Parathyroid adenoma (tissue), 2 donors: ENCODE data around the gene LEMD3.

Source experiments
- H2AFZ ChIP-seq: fragments of 300-600 bp; sonication (generic); one replicate; pipeline ENCODE4 v1.7.0; 2017; ENCODE audit warnings: antibody characterized with exemption, mild to moderate bottlenecking
- H3K27ac ChIP-seq: fragments of 300-600 bp; sonication (generic); one replicate; pipeline ENCODE4 v1.7.0; 2017
- H3K27me3 ChIP-seq: fragments of 300-600 bp; sonication (generic); one replicate; pipeline ENCODE4 v1.7.0; 2017; ENCODE audit warnings: low read length; ENCODE audit not compliant: control insufficient read depth, insufficient read depth
- H3K36me3 ChIP-seq: fragments of 300-600 bp; sonication (generic); one replicate; pipeline ENCODE4 v1.7.0; 2017; ENCODE audit warnings: low read length; ENCODE audit not compliant: control insufficient read depth, insufficient read depth
- H3K4me1 ChIP-seq: fragments of 300-600 bp; sonication (generic); one replicate; pipeline ENCODE4 v1.7.0; 2017; ENCODE audit warnings: control low read depth
- H3K4me2 ChIP-seq: fragments of 300-600 bp; sonication (generic); one replicate; pipeline ENCODE4 v1.7.0; 2017; ENCODE audit warnings: low read length
- H3K4me3 ChIP-seq: fragments of 300-600 bp; sonication (generic); one replicate; pipeline ENCODE4 v1.7.0; 2017; ENCODE audit warnings: low read depth, low read length
- H3K79me2 ChIP-seq: fragments of 300-600 bp; sonication (generic); one replicate; pipeline ENCODE4 v1.7.0; 2017; ENCODE audit warnings: control low read depth
- H3K9ac ChIP-seq: fragments of 300-600 bp; sonication (generic); one replicate; pipeline ENCODE4 v1.7.0; 2017; ENCODE audit warnings: mild to moderate bottlenecking
- H3K9me3 ChIP-seq: fragments of 300-600 bp; sonication (generic); one replicate; pipeline ENCODE4 v1.7.0; 2017; ENCODE audit warnings: low read length; ENCODE audit not compliant: control insufficient read depth
- TF ChIP-seq, protein P1 (sequence below): fragments of 300-600 bp; sonication (generic); IDR thresholded peaks from one replicate; pipeline ENCODE4 v1.7.0; 2017; ENCODE audit warnings: antibody characterized with exemption, mild to moderate bottlenecking
- donor health status: primary hyperparathyroidism.

LEMD3 gene

DNA sequence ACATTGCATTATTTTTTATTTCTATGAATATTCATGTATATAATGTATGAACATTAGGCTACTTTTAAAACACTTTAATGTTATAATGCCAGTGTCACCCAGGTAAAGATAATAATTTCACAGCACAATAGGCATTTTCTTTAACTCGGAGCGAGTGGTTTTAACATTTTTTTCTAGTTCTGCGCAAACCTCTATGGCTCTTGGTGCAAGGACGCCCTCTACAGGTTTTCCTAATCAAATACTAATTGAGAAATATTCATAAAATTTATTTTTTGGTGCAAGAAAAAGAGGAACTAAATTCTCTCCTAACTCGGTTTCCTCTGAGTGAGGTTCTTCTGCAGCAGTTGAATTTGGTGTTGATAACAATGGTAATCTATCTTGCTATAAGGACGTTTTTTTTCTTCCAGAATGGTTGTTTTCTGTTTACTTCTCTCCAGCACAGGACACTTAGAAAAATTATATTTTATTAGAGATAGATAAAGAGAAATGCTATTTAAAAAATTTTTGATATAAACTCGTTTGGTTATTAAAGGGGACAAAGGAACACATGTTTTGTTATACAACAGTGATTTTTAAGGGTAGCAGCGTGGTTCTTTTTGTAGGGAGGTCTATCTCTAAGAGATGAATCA is 45.8 kb upstream of the LEMD3 start:
- H2AFZ ChIP-seq: no peak overlapping the region
- no peak overlapping the region for H3K27ac ChIP-seq
- TF ChIP-seq, protein P1, sequence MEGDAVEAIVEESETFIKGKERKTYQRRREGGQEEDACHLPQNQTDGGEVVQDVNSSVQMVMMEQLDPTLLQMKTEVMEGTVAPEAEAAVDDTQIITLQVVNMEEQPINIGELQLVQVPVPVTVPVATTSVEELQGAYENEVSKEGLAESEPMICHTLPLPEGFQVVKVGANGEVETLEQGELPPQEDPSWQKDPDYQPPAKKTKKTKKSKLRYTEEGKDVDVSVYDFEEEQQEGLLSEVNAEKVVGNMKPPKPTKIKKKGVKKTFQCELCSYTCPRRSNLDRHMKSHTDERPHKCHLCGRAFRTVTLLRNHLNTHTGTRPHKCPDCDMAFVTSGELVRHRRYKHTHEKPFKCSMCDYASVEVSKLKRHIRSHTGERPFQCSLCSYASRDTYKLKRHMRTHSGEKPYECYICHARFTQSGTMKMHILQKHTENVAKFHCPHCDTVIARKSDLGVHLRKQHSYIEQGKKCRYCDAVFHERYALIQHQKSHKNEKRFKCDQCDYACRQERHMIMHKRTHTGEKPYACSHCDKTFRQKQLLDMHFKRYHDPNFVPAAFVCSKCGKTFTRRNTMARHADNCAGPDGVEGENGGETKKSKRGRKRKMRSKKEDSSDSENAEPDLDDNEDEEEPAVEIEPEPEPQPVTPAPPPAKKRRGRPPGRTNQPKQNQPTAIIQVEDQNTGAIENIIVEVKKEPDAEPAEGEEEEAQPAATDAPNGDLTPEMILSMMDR: peak; percentile 39
- no peaks in the 10 kb centered on the region for H3K4me1 ChIP-seq
- H3K36me3 ChIP-seq: no peaks in the 10 kb centered on the region
- H3K9me3 ChIP-seq: no peaks in the 10 kb centered on the region
- no peaks in the 10 kb centered on the region for H3K79me2 ChIP-seq
- H3K4me3 ChIP-seq: no peak overlapping the region
- no peak overlapping the region for H3K9ac ChIP-seq
- no peak overlapping the region for H3K4me2 ChIP-seq
- H3K27me3 ChIP-seq: peaks cover 15% of the 10 kb centered on the region

DNA sequence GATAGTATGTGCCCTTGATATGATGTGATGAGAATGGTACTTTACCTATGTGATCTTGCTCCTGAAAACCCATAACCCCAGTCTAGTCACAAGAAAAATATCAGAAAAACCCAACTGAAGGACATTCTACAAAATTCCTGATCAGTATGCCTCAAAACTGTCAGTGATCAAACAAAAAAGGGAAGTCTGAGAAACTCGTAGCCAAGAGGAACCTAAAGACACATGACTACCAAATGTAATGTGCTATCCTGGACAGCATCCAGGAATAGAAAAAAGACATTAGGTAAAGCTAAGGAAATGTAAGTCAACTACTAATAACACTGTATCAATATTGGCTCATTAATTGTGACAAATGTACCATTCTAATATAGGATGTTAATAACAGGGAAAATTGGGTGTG is 44.1 kb upstream of the LEMD3 start:
- H3K36me3 ChIP-seq: no peaks in the 10 kb centered on the region
- H2AFZ ChIP-seq: no peak overlapping the region
- no peaks in the 10 kb centered on the region for H3K79me2 ChIP-seq
- H3K27ac ChIP-seq: no peak overlapping the region
- H3K4me1 ChIP-seq: no peaks in the 10 kb centered on the region
- TF ChIP-seq, protein P1: no peak
- H3K4me3 ChIP-seq: no peak overlapping the region
- no peaks in the 10 kb centered on the region for H3K9me3 ChIP-seq
- H3K4me2 ChIP-seq: no peak overlapping the region
- peaks cover 3% of the 10 kb centered on the region for H3K27me3 ChIP-seq
- no peak overlapping the region for H3K9ac ChIP-seq

DNA sequence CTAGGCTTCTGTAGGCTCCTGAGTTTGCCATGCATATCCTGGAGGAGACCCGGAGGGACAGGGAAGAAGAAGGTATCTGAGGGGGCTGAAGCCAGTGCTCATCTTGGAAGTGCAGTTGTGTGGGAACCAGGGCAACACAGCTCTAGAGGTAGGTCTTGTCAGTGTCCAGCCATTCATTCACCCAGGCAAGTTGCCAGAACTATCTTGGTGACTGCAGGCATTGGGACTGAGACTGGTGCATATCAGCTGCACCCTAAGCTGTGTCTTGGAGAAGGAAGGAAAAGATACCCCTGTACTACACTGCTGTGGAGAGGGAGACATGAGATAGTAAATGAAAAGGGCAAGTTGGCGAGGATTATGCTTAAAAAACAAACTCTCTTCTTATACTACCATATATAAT is 43.4 kb upstream of the LEMD3 start:
- H3K27me3 ChIP-seq: no peaks in the 10 kb centered on the region

DNA sequence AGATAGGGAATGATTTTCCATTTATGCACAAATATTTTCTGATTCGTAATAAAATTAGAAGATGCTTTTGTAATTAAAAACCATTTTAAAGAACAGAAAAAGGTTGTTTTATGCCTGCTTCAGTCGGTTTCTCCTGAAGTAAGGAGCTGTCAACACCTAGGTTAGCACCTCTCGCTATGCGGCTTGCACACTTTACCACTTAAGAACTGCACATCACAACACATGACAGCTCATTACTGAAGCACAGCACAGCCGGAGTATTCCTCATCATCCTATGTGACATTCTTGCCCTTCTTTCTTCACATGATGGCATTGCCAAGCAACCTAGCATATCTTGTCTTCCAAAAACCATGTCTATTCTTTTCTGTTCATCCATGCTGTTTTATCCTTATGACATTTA is 42.9 kb upstream of the LEMD3 start:
- no peaks in the 10 kb centered on the region for H3K36me3 ChIP-seq
- H3K27ac ChIP-seq: no peak overlapping the region
- no peaks in the 10 kb centered on the region for H3K9me3 ChIP-seq
- H3K9ac ChIP-seq: no peak overlapping the region
- H3K4me1 ChIP-seq: no peaks in the 10 kb centered on the region
- H3K79me2 ChIP-seq: no peaks in the 10 kb centered on the region
- no peak overlapping the region for H3K4me3 ChIP-seq
- H3K27me3 ChIP-seq: no peaks in the 10 kb centered on the region
- no peak overlapping the region for H3K4me2 ChIP-seq
- TF ChIP-seq, protein P1: no peak
- no peak overlapping the region for H2AFZ ChIP-seq

More for the DNA sequence above, 43.4 kb upstream of the LEMD3 start:
- H3K36me3 ChIP-seq: no peaks in the 10 kb centered on the region
- no peaks in the 10 kb centered on the region for H3K4me1 ChIP-seq
- H3K4me3 ChIP-seq: no peak overlapping the region
- no peak overlapping the region for H2AFZ ChIP-seq
- H3K9ac ChIP-seq: no peak overlapping the region
- TF ChIP-seq, protein P1: no peak
- no peak overlapping the region for H3K4me2 ChIP-seq
- H3K27ac ChIP-seq: no peak overlapping the region
- H3K9me3 ChIP-seq: no peaks in the 10 kb centered on the region
- no peaks in the 10 kb centered on the region for H3K79me2 ChIP-seq

DNA sequence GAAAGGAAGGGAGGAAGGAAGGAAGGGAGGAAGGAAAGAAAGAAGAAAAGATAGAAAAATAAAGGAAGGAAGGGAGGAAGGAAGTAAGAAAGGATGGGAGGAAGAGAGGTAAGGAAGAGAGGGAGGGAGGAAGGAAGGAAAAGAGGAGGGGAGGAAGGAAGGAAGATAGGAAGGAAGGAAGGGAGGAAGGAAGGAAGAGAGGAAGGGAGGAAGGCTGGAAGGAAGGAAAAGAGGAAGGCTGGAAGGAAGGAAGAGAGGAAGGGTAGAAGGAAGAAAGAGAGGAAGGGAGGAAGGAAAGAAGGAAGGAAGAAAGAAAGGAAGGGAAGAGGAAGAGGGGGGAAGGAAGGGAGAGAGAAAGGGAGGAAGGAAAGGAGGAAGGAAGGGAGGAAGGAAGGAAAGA is 35.5 kb upstream of the LEMD3 start:
- TF ChIP-seq, protein P1: no peak
- no peak overlapping the region for H3K27ac ChIP-seq
- no peaks in the 10 kb centered on the region for H3K9me3 ChIP-seq
- no peak overlapping the region for H2AFZ ChIP-seq
- H3K4me1 ChIP-seq: no peaks in the 10 kb centered on the region
- H3K4me3 ChIP-seq: no peak overlapping the region
- no peak overlapping the region for H3K9ac ChIP-seq
- H3K79me2 ChIP-seq: no peaks in the 10 kb centered on the region
- no peak overlapping the region for H3K4me2 ChIP-seq
- no peaks in the 10 kb centered on the region for H3K27me3 ChIP-seq
- H3K36me3 ChIP-seq: no peaks in the 10 kb centered on the region
